IPS-18a (cell line): Measurements from ENCODE around the gene PAPPA.

ENCODE experiments used
- H3K27ac ChIP-seq: one replicate; pipeline ENCODE4 v1.5.1; 2013; ENCODE audit warnings: low read length
- H3K27me3 ChIP-seq: one replicate; pipeline ENCODE4 v1.6.1; 2013; ENCODE audit warnings: mild to moderate bottlenecking, low read length; ENCODE audit not compliant: control insufficient read depth, insufficient read depth
- H3K36me3 ChIP-seq: one replicate; pipeline ENCODE4 v1.6.1; 2013; ENCODE audit warnings: low read depth, low read length; ENCODE audit not compliant: control insufficient read depth
- H3K4me1 ChIP-seq: one replicate; pipeline ENCODE4 v1.6.1; 2013; ENCODE audit warnings: low read depth, low read length; ENCODE audit not compliant: control insufficient read depth
- H3K4me3 ChIP-seq: one replicate; pipeline ENCODE4 v1.5.1; 2013; ENCODE audit warnings: low read length
- H3K9ac ChIP-seq: one replicate; pipeline ENCODE4 v1.6.1; 2013; ENCODE audit warnings: mild to moderate bottlenecking, low read length, moderate library complexity
- H3K9me3 ChIP-seq: one replicate; pipeline ENCODE4 v1.6.1; 2013; ENCODE audit warnings: low read depth, low read length; ENCODE audit not compliant: control insufficient read depth

The PAPPA gene

GRCh38 chr9:116419181-116419580 is 265.6 kb downstream of the PAPPA start:
- no peak overlapping the region for H3K9ac ChIP-seq
- H3K9me3 ChIP-seq = no peaks in the 10 kb centered on the region
- no peak overlapping the region for H3K4me3 ChIP-seq
- H3K27ac ChIP-seq = no peak overlapping the region
- no peaks in the 10 kb centered on the region for H3K36me3 ChIP-seq
- no peaks in the 10 kb centered on the region for H3K4me1 ChIP-seq
- no peaks in the 10 kb centered on the region for H3K27me3 ChIP-seq

- no peaks in the 10 kb centered on the region for H3K9me3 ChIP-seq
- no peak overlapping the region for H3K27ac ChIP-seq
- H3K36me3 ChIP-seq = no peaks in the 10 kb centered on the region
- no peak overlapping the region for H3K9ac ChIP-seq
- no peaks in the 10 kb centered on the region for H3K27me3 ChIP-seq
- H3K4me3 ChIP-seq = no peak overlapping the region
- H3K4me1 ChIP-seq = no peaks in the 10 kb centered on the region
Measured at GRCh38 chr9:116420993-116421538, 267.5 kb downstream of the PAPPA start.

GRCh38 chr9:116422119-116422979 is 268.8 kb downstream of the PAPPA start:
- no peaks in the 10 kb centered on the region for H3K4me1 ChIP-seq
- no peaks in the 10 kb centered on the region for H3K9me3 ChIP-seq
- no peak overlapping the region for H3K4me3 ChIP-seq
- H3K27me3 ChIP-seq = no peaks in the 10 kb centered on the region
- H3K9ac ChIP-seq = no peak overlapping the region
- no peaks in the 10 kb centered on the region for H3K36me3 ChIP-seq
- no peak overlapping the region for H3K27ac ChIP-seq

GRCh38 chr9:116423149-116423548 is 269.6 kb downstream of the PAPPA start:
- Histone ChIP-seq H3K36me3 (no peaks in the 10 kb centered on the region), H3K9ac (no peak overlapping the region), H3K4me3 (no peak overlapping the region), H3K4me1 (no peaks in the 10 kb centered on the region), H3K27ac (no peak overlapping the region), H3K9me3 (no peaks in the 10 kb centered on the region), H3K27me3 (no peaks in the 10 kb centered on the region)

- H3K4me3 ChIP-seq = no peak overlapping the region
Measured at GRCh38 chr9:116425244-116425643, 271.7 kb downstream of the PAPPA start.

GRCh38 chr9:116430849-116431248 is 277.3 kb downstream of the PAPPA start:
- no peak overlapping the region for H3K4me3 ChIP-seq
- H3K27ac ChIP-seq = no peak overlapping the region
- no peaks in the 10 kb centered on the region for H3K27me3 ChIP-seq
- no peak overlapping the region for H3K9ac ChIP-seq
- H3K36me3 ChIP-seq = no peaks in the 10 kb centered on the region
- no peaks in the 10 kb centered on the region for H3K4me1 ChIP-seq
- no peaks in the 10 kb centered on the region for H3K9me3 ChIP-seq

More at GRCh38 chr9:116425244-116425643, 271.7 kb downstream of the PAPPA start:
- Histone ChIP-seq H3K9ac (no peak overlapping the region), H3K27ac (no peak overlapping the region), H3K4me1 (no peaks in the 10 kb centered on the region), H3K9me3 (no peaks in the 10 kb centered on the region), H3K27me3 (no peaks in the 10 kb centered on the region), H3K36me3 (no peaks in the 10 kb centered on the region)

- Histone ChIP-seq H3K9me3 (no peaks in the 10 kb centered on the region), H3K27me3 (no peaks in the 10 kb centered on the region), H3K4me3 (no peak overlapping the region), H3K27ac (no peak overlapping the region), H3K9ac (no peak overlapping the region), H3K36me3 (no peaks in the 10 kb centered on the region), H3K4me1 (no peaks in the 10 kb centered on the region)
Measured at GRCh38 chr9:116432051-116432450, 278.5 kb downstream of the PAPPA start.

- Histone ChIP-seq H3K36me3 (no peaks in the 10 kb centered on the region), H3K27me3 (no peaks in the 10 kb centered on the region), H3K27ac (no peak overlapping the region), H3K9me3 (no peaks in the 10 kb centered on the region), H3K4me1 (no peaks in the 10 kb centered on the region), H3K9ac (no peak overlapping the region), H3K4me3 (no peak overlapping the region)
Measured at GRCh38 chr9:116434314-116434713, 280.7 kb downstream of the PAPPA start.

- H3K9me3 ChIP-seq = no peaks in the 10 kb centered on the region
- H3K27me3 ChIP-seq = no peaks in the 10 kb centered on the region
- H3K27ac ChIP-seq = no peak overlapping the region
- H3K4me1 ChIP-seq = no peaks in the 10 kb centered on the region
- H3K36me3 ChIP-seq = no peaks in the 10 kb centered on the region
- no peak overlapping the region for H3K4me3 ChIP-seq
- no peak overlapping the region for H3K9ac ChIP-seq
Measured at GRCh38 chr9:116435706-116436105, 282.1 kb downstream of the PAPPA start.

- H3K27ac ChIP-seq = no peak overlapping the region
- H3K9ac ChIP-seq = no peak overlapping the region
Measured at GRCh38 chr9:116436121-116436520, 282.5 kb downstream of the PAPPA start.

GRCh38 chr9:116437411-116438370 is 284.1 kb downstream of the PAPPA start:
- H3K36me3 ChIP-seq = peaks cover 5% of the 10 kb centered on the region
- H3K27me3 ChIP-seq = no peaks in the 10 kb centered on the region
- no peaks in the 10 kb centered on the region for H3K9me3 ChIP-seq
- no peaks in the 10 kb centered on the region for H3K4me1 ChIP-seq
- H3K9ac ChIP-seq = no peak overlapping the region
- H3K4me3 ChIP-seq = no peak overlapping the region
- H3K27ac ChIP-seq = no peak overlapping the region

More at GRCh38 chr9:116436121-116436520, 282.5 kb downstream of the PAPPA start:
- Histone ChIP-seq H3K27me3 (no peaks in the 10 kb centered on the region), H3K4me1 (no peaks in the 10 kb centered on the region), H3K36me3 (no peaks in the 10 kb centered on the region), H3K4me3 (no peak overlapping the region), H3K9me3 (no peaks in the 10 kb centered on the region)
